ENCODE data around the gene AMOTL1.
"Not testable (repeated sequence)": the region's sequence is repeated elsewhere in the genome, so short reads cannot be mapped to it uniquely, and the experiment has no call there.

The AMOTL1 gene

GRCh38 chr11:94884376-94884775, 116.2 kb downstream of the AMOTL1 start:
- no peak for DNase-seq

- no peak for DNase-seq
Observed at GRCh38 chr11:94885133-94885532, 117.0 kb downstream of the AMOTL1 start.

- no peak for DNase-seq
Observed at GRCh38 chr11:94885581-94885980, 117.4 kb downstream of the AMOTL1 start.

- no peak for DNase-seq
Observed at GRCh38 chr11:94888204-94888603, 120.0 kb downstream of the AMOTL1 start.

GRCh38 chr11:94895451-94895850, 127.3 kb downstream of the AMOTL1 start:
- DNase-seq = no peak

- DNase-seq = no peak
Observed at GRCh38 chr11:94895971-94896370, 127.8 kb downstream of the AMOTL1 start.

- DNase-seq = peak; percentile 8 to 12
Observed at GRCh38 chr11:94897330-94897768, 129.2 kb downstream of the AMOTL1 start.

GRCh38 chr11:94907226-94907625, 139.1 kb downstream of the AMOTL1 start:
- no peak for DNase-seq

GRCh38 chr11:94909371-94909820, 141.2 kb downstream of the AMOTL1 start:
- no peak for DNase-seq

- no peak for DNase-seq
Observed at GRCh38 chr11:94910270-94910669, 142.1 kb downstream of the AMOTL1 start.

- no peak for DNase-seq
Observed at GRCh38 chr11:94910779-94911178, 142.6 kb downstream of the AMOTL1 start.

GRCh38 chr11:94912806-94913205, 144.7 kb downstream of the AMOTL1 start:
- no peak for DNase-seq

- DNase-seq = not testable (repeated sequence)
Observed at GRCh38 chr11:94913718-94914394, 145.7 kb downstream of the AMOTL1 start.

- DNase-seq = no peak
Observed at GRCh38 chr11:94920311-94920710, 152.2 kb downstream of the AMOTL1 start.

- DNase-seq = no peak
Observed at GRCh38 chr11:94922321-94923003, 154.3 kb downstream of the AMOTL1 start.

- no peak for DNase-seq
Observed at GRCh38 chr11:94923004-94923334, 154.8 kb downstream of the AMOTL1 start.

- no peak for DNase-seq
Observed at GRCh38 chr11:94924171-94924572, 156.0 kb downstream of the AMOTL1 start.

GRCh38 chr11:94924612-94925011, 156.5 kb downstream of the AMOTL1 start:
- no peak for DNase-seq

GRCh38 chr11:94925422-94926270, 157.5 kb downstream of the AMOTL1 start:
- DNase-seq = no peak

GRCh38 chr11:94926271-94926625, 158.1 kb downstream of the AMOTL1 start:
- no peak for DNase-seq

Measured in activated CD4-positive, alpha-beta T cell treated with anti-CD3 and anti-CD28 coated beads, Interleukin-2, amount 50 U/mL, for 4 hours (primary cell).